HEK293T (cell line): ENCODE results near the gene MACO1.

Experiments used
- ARNT ChIP-seq: fragments of 450-650 bp; IDR thresholded peaks from 2 replicates; pipeline ENCODE4 v1.6.1; 2017; ENCODE audit warnings: mild to moderate bottlenecking
- BHLHE40 ChIP-seq: fragments of 450-650 bp; IDR thresholded peaks from 2 replicates; pipeline ENCODE4 v1.6.1; 2016; ENCODE audit warnings: mild to moderate bottlenecking, moderate library complexity, borderline replicate concordance
- ELF4 ChIP-seq: fragments of 450-650 bp; IDR thresholded peaks from 2 replicates; pipeline ENCODE4 v1.6.1; 2017; ENCODE audit warnings: antibody characterized with exemption
- FOXK2 ChIP-seq: fragments of 450-650 bp; IDR thresholded peaks from 2 replicates; pipeline ENCODE4 v1.6.1; 2016; ENCODE audit warnings: mild to moderate bottlenecking
- FOXM1 ChIP-seq: fragments of 450-650 bp; IDR thresholded peaks from 2 replicates; pipeline ENCODE4 v1.6.1; 2017; ENCODE audit warnings: mild to moderate bottlenecking, borderline replicate concordance
- HDGF ChIP-seq: fragments of 450-650 bp; IDR thresholded peaks from 2 replicates; pipeline ENCODE4 v1.6.1; 2017; ENCODE audit warnings: antibody characterized with exemption, borderline replicate concordance
- LEF1 ChIP-seq: fragments of 450-650 bp; IDR thresholded peaks from 2 replicates; pipeline ENCODE4 v1.6.1; 2017; ENCODE audit warnings: mild to moderate bottlenecking, borderline replicate concordance
- NFRKB ChIP-seq: fragments of 450-650 bp; IDR thresholded peaks from 2 replicates; pipeline ENCODE4 v1.6.1; 2016; ENCODE audit warnings: mild to moderate bottlenecking, moderate library complexity
- SP1 ChIP-seq: fragments of 450-650 bp; IDR thresholded peaks from 2 replicates; pipeline ENCODE4 v1.6.1; 2017
- SUZ12 ChIP-seq: fragments of 450-650 bp; IDR thresholded peaks from 2 replicates; pipeline ENCODE4 v1.6.1; 2016; ENCODE audit warnings: mild to moderate bottlenecking
- TARDBP ChIP-seq: fragments of 450-650 bp; IDR thresholded peaks from 2 replicates; pipeline ENCODE4 v1.6.1; 2016
- ZNF384 ChIP-seq: fragments of 450-650 bp; IDR thresholded peaks from 2 replicates; pipeline ENCODE4 v1.6.1; 2016

DNA sequence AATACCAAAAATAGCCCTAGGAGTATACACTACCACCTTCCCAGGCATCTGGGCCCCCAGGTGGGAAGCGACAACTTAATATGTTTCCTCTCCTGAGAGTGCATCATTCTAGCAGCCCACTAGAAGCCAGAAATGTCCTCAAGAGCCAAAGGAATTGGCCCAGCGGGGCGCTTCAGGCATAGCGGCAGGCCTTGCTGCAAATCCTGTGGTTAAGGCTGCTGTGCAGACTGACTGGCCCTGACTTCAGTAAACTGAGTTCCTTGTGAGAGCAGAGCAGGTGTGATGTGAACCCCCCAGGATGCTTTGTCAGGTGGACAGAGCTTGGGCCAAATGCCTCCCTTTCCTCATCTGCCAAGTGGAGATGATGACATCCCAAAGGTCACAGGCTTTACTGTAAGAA lies 83.0 kb downstream of the MACO1 start:
- TF ChIP-seq ARNT (no peak), SP1 (no peak), BHLHE40 (no peak), NFRKB (no peak), HDGF (no peak), ZNF384 (no peak), FOXM1 (no peak), SUZ12 (no peak), LEF1 (no peak), TARDBP (no peak), FOXK2 (no peak), ELF4 (no peak)
